GM21825 (cell line): Measurements from ENCODE around the gene ETS1.
A peak's percentile ranks its signal among the peaks of the same experiment; 100 is the strongest.
"Not testable (repeated sequence)": the region's sequence is repeated elsewhere in the genome, so short reads cannot be mapped to it uniquely, and the experiment has no call there.

Experiments
- ATAC-seq: cut with Tn5 transposase; IDR thresholded peaks from one replicate; pipeline ENCODE4 v1.9.1; 2021; ENCODE audit warnings: mild to moderate bottlenecking, moderate library complexity; ENCODE audit not compliant: unreplicated experiment

Gene ETS1

GRCh38 chr11:128469220-128469619, 118.1 kb downstream of the ETS1 start:
- ATAC-seq = peak; percentile 35

- no peak for ATAC-seq
Measured at GRCh38 chr11:128468111-128468510, 119.2 kb downstream of the ETS1 start.

- ATAC-seq = no peak
Measured at GRCh38 chr11:128467610-128468041, 119.7 kb downstream of the ETS1 start.

GRCh38 chr11:128467041-128467440, 120.3 kb downstream of the ETS1 start:
- ATAC-seq = no peak

GRCh38 chr11:128465946-128466705, 121.2 kb downstream of the ETS1 start:
- no peak for ATAC-seq

- no peak for ATAC-seq
Measured at GRCh38 chr11:128465531-128465930, 121.8 kb downstream of the ETS1 start.

GRCh38 chr11:128464878-128465450, 122.4 kb downstream of the ETS1 start:
- no peak for ATAC-seq

GRCh38 chr11:128463979-128464378, 123.4 kb downstream of the ETS1 start:
- ATAC-seq = no peak

- ATAC-seq = no peak
Measured at GRCh38 chr11:128463371-128463829, 124.0 kb downstream of the ETS1 start.

- ATAC-seq = no peak
Measured at GRCh38 chr11:128462922-128463321, 124.4 kb downstream of the ETS1 start.

- no peak for ATAC-seq
Measured at GRCh38 chr11:128462189-128462588, 125.2 kb downstream of the ETS1 start.

- no peak for ATAC-seq
Measured at GRCh38 chr11:128458321-128458720, 129.0 kb downstream of the ETS1 start.

GRCh38 chr11:128457874-128458273, 129.5 kb downstream of the ETS1 start:
- no peak for ATAC-seq

GRCh38 chr11:128456566-128457268, 130.6 kb downstream of the ETS1 start:
- no peak for ATAC-seq

GRCh38 chr11:128455766-128456165, 131.6 kb downstream of the ETS1 start:
- ATAC-seq = no peak

GRCh38 chr11:128453444-128454336, 133.7 kb downstream of the ETS1 start:
- ATAC-seq = no peak

GRCh38 chr11:128451652-128452470, 135.5 kb downstream of the ETS1 start:
- no peak for ATAC-seq

GRCh38 chr11:128450882-128451651, 136.3 kb downstream of the ETS1 start:
- no peak for ATAC-seq

- not testable (repeated sequence) for ATAC-seq
Measured at GRCh38 chr11:128450425-128450824, 136.9 kb downstream of the ETS1 start.
